Suprapubic skin (tissue), 4 donors: ENCODE results near the gene NRTN. TPM values are rescaled to one million over a fixed set of nuclear protein-coding genes. Genes with fewer than 3 reads are reported as not detected.

ENCODE experiments used
- DNase-seq, 2 donors: peaks; one replicate each; pipeline ENCODE4 v3.0.0-alpha.2; 2019; ENCODE audit warnings: low spot score in 2 of 2
- H3K27ac ChIP-seq: fragments of 200-600 bp; sonication (generic); one replicate; pipeline ENCODE4 v1.5.1; 2019
- H3K27me3 ChIP-seq: fragments of 200-600 bp; sonication (generic); one replicate; pipeline ENCODE4 v1.5.1; 2019
- H3K36me3 ChIP-seq: fragments of 200-600 bp; sonication (generic); one replicate; pipeline ENCODE4 v1.5.1; 2019
- H3K4me1 ChIP-seq: fragments of 200-600 bp; sonication (generic); one replicate; pipeline ENCODE4 v1.5.1; 2019
- H3K4me3 ChIP-seq: fragments of 200-600 bp; sonication (generic); one replicate; pipeline ENCODE4 v1.5.1; 2019; ENCODE audit warnings: mild to moderate bottlenecking
- H3K9me3 ChIP-seq: fragments of 200-600 bp; sonication (generic); one replicate; pipeline ENCODE4 v1.5.1; 2019
- EP300 ChIP-seq: sonication (generic); formaldehyde crosslinking; IDR thresholded peaks from one replicate; pipeline ENCODE4 v1.6.1; 2017; ENCODE audit warnings: antibody characterized with exemption
- POLR2A ChIP-seq, 2 donors: fragments of 450-650 bp; IDR thresholded peaks; one replicate each; pipeline ENCODE4 v1.6.1; 2017; ENCODE audit warnings: antibody characterized with exemption in 2 of 2, mild to moderate bottlenecking in 2 of 2, moderate library complexity in 2 of 2
- POLR2AphosphoS5 ChIP-seq, 3 donors: sonication (generic); formaldehyde crosslinking; IDR thresholded peaks; one replicate each; pipeline ENCODE4 v1.6.1; 2017; ENCODE audit warnings: antibody characterized with exemption in 3 of 3
- WGBS: methylation state at CpG from one replicate; pipeline ENCODE4 v1.1.5; 2018; 5-methylcytosine and 5-hydroxymethylcytosine counted together
- total RNA-seq, 4 donors: library from RNA; depleted of rRNA; stranded (reverse); fragments of >200 nt; gene quantifications; one replicate each; pipeline ENCODE4 v1.1.0, GENCODE V29; 2016
- TF ChIP-seq, protein P1 (sequence below), 2 donors: fragments of 200-600 bp in 1 of 2; fragments of 450-650 bp in 1 of 2; sonication (generic) in 1 of 2; IDR thresholded peaks; one replicate each; pipeline ENCODE4 v1.5.1; 2016 to 2019; ENCODE audit warnings: antibody characterized with exemption in 2 of 2, mild to moderate bottlenecking in 1 of 2, moderate library complexity in 1 of 2

The NRTN gene
- total RNA-seq, 4 donors from 2014 or later = 3.7 to 9.1 (median 6.6) TPM

DNA sequence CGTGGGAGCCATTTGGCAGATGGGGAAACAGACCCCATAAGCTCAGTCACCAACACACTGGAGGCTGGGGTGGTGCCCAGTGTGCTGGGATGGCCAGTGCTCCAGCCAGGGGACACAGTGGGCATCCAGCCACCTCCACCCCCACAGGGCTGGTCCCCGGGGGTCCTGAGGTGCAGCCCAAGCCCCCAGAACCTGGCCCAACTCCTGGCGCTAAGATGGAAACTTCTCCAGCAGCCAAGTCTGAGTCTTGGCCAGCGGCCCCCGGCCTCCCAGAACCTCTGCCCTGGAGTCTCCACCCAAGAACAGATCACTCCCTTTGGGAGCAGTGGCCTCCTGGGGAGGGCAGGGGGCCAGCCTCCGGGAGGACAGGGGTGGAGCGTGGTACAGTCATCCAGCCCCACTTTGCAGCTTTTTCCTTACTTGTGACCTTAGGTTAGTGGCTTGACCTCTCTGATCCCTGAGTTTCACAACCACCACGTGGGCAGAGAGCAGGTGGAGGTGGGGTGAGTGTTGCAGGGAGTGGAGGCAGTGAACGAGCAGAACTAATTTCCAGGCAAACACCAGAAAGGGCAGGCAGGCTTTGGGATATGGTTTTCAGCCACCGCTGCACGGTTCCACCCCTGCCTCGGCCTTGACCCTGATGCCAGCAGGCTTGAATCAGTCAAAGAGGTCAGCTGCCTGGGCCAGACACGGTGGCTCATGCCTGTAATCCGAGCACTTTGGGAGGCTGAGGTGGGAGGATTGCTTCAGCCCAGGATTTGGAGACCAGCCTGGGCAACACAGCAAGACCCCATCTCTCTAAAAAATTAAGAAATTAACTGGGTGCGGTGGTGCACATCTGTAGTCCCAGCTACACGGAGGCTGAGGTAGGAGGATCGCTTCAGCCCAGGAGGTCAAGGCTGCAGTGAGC lies 4.3 kb upstream of the NRTN start:
- 83% methylated on average over 13 of the region's 17 CpGs for WGBS
- no peak for DNase-seq
- Histone ChIP-seq H3K36me3 (no peaks in the 10 kb centered on the region), H3K9me3 (no peaks in the 10 kb centered on the region), H3K4me3 (no peak overlapping the region), H3K4me1 (peaks cover 40% of the 10 kb centered on the region), H3K27me3 (peaks cover 16% of the 10 kb centered on the region), H3K27ac (no peak overlapping the region)
- TF ChIP-seq, protein P1, sequence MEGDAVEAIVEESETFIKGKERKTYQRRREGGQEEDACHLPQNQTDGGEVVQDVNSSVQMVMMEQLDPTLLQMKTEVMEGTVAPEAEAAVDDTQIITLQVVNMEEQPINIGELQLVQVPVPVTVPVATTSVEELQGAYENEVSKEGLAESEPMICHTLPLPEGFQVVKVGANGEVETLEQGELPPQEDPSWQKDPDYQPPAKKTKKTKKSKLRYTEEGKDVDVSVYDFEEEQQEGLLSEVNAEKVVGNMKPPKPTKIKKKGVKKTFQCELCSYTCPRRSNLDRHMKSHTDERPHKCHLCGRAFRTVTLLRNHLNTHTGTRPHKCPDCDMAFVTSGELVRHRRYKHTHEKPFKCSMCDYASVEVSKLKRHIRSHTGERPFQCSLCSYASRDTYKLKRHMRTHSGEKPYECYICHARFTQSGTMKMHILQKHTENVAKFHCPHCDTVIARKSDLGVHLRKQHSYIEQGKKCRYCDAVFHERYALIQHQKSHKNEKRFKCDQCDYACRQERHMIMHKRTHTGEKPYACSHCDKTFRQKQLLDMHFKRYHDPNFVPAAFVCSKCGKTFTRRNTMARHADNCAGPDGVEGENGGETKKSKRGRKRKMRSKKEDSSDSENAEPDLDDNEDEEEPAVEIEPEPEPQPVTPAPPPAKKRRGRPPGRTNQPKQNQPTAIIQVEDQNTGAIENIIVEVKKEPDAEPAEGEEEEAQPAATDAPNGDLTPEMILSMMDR (IDR thresholded peaks at IDR 0.05) = no peak
- TF ChIP-seq POLR2AphosphoS5 (IDR thresholded peaks at IDR 0.05) = no peak
- TF ChIP-seq EP300 = no peak

DNA sequence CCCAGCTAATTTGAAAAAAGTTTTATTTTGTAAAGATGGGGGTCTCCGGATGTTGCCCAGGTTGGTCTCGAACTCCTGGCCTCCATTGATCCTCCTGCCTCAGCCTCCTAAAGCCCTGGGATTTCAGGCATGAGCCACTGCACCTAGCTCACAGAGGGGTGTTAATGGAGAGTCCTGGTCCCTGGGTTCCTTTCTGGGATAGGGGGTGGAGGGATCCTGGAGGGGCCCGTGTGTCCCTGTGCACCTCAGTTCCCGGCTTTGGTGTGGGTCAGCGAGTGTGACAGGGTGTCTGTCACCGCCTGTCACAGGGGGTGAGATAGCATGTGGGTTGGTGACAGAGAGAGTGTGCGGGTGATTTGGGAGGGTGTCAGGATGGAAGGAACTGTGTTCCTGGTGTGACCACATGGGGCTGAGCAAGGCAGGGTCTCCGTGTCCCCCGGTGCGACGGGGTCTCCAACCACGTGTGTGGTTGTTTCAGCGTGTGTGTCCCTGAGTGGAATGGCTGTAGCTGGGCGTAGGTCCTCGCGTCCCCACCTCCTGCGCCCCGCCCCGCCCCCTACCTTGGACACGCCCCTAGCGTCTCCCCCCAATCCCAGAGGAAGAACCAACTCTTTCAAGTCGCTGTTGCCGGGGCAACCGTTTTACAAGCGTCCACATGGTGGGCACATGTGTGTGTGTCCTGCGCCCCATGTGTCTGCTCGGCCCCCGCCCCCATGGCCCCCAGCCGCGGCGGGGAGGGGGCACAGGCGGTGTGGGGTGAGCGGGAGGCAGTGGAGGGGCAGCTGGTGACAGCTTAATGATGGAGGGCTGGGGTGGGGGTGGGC lies 2.9 kb upstream of the NRTN start:
- no peaks in the 10 kb centered on the region for H3K9me3 ChIP-seq
- no peaks in the 10 kb centered on the region for H3K36me3 ChIP-seq
- peaks cover 16% of the 10 kb centered on the region for H3K27me3 ChIP-seq
- no peak for TF ChIP-seq POLR2AphosphoS5 (IDR thresholded peaks at IDR 0.05)
- TF ChIP-seq, protein P1 (IDR thresholded peaks at IDR 0.05) = no peak
- no peak for TF ChIP-seq POLR2A (IDR thresholded peaks at IDR 0.05)
- no peak for TF ChIP-seq EP300
- 68% methylated on average over 9 of the region's 33 CpGs for WGBS
- H3K4me1 ChIP-seq = peaks cover 43% of the 10 kb centered on the region
- H3K4me3 ChIP-seq = no peak overlapping the region
- DNase-seq = no peak
- no peak overlapping the region for H3K27ac ChIP-seq

DNA sequence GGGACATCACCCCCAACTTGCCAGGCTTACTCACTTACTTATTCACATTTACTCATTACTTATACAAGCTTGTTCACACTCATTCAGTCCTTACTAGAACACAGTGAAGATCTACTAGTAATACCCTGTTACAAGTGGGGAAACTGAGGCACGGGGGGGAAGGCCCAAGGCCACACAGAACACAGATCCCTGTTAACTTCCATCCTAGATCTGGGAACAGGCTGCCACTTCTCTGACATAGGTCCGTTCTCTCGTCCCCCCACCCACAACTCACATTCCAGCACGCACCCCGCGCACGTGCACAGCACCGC lies 1.5 kb upstream of the NRTN start:
- WGBS = 1% methylated on average over 7 of the region's 8 CpGs
- Histone ChIP-seq H3K27me3 (peaks cover 16% of the 10 kb centered on the region), H3K4me3 (peak overlapping the region; percentile 35), H3K9me3 (no peaks in the 10 kb centered on the region), H3K4me1 (peaks cover 43% of the 10 kb centered on the region), H3K36me3 (no peaks in the 10 kb centered on the region), H3K27ac (no peak overlapping the region)
- TF ChIP-seq POLR2A (IDR thresholded peaks at IDR 0.05) (no peak), POLR2AphosphoS5 (IDR thresholded peaks at IDR 0.05) (no peak), EP300 (no peak)
- TF ChIP-seq, protein P1 (IDR thresholded peaks at IDR 0.05) = no peak
- DNase-seq = no peak

DNA sequence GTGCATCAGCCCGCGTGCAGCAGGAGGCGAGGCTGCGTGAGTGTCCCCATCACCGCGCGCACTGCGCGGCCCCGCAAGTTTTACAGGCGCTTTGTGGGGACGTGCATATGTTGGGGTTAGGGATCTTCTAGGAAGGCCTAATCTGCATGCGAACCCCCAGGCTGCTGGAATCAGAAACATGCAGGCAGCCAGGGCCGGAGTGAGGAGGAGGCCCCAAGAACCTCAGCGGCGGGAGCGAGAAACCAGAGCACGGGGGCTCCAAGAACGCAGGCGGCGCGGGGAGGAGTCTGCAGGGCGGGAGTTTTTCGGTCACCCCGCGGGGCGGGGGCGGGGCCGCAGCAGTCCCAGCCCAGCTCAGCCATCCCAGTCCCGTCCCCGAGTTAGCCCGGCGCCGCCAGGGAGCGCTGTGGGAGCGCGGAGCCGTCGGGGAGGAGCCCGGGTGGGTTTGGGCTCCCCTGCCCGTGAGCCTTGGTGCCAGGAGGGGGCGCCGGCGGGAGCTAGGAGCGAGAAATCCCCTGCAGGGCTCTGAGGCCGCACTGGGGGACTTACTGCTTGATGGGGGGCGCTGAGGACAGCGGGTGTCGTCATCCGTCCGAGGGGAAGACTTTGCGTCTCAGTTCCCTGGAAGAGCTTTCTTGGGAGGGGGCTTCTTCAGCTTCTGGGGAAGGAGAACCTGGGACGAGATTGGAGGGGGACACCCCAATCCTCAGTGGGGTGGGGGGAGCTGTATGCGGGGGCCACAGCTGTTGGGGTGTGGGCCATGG lies 933 bp upstream of the NRTN start:
- H3K9me3 ChIP-seq = no peaks in the 10 kb centered on the region
- peaks cover 16% of the 10 kb centered on the region for H3K27me3 ChIP-seq
- peak; percentile 89 to 93 for DNase-seq
- WGBS = 0% methylated on average over 4 of the region's 54 CpGs
- TF ChIP-seq POLR2AphosphoS5 (IDR thresholded peaks at IDR 0.05) = no peak
- TF ChIP-seq, protein P1 (IDR thresholded peaks at IDR 0.05) = peak; percentile 56 to 98
- no peaks in the 10 kb centered on the region for H3K36me3 ChIP-seq
- H3K4me3 ChIP-seq = peak overlapping the region; percentile 35
- H3K27ac ChIP-seq = no peak overlapping the region
- peaks cover 43% of the 10 kb centered on the region for H3K4me1 ChIP-seq
